Uterus (tissue), 2 donors: ENCODE measurements around the gene MTMR6.

Experiments
- POLR2A ChIP-seq, 2 donors: fragments of 450-650 bp; IDR thresholded peaks; one replicate each; pipeline ENCODE4 v1.6.1; 2016; ENCODE audit warnings: antibody characterized with exemption in 2 of 2, mild to moderate bottlenecking in 1 of 2, moderate library complexity in 1 of 2
- TF ChIP-seq, protein P1 (sequence below), 4 experiments: fragments of 200-600 bp in 2 of 4; fragments of 450-650 bp in 2 of 4; sonication (generic) in 2 of 4; IDR thresholded peaks; one replicate each; pipeline ENCODE4 v1.5.1; 2016 to 2019; ENCODE audit warnings: antibody characterized with exemption in 4 of 4, mild to moderate bottlenecking in 2 of 4, moderate library complexity in 1 of 4

DNA sequence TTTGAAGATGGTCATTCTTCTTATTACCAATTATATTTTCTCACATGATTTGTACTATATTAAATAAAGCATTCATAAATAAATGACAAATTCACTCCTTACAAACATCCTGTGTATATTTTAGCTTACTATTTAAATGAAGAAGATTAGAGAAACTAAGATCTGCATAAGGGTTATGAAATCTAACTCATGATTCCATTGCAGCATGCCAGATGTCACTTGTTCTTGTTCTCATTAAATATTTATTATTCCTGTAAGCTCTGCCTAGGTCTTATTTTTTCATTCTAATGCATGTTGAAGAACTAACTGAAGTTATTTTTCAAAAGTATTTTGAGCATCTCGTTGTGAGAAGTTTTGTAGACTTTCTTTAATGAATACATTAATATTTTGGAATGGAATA is 32.5 kb upstream of the MTMR6 start:
- TF ChIP-seq, protein P1, sequence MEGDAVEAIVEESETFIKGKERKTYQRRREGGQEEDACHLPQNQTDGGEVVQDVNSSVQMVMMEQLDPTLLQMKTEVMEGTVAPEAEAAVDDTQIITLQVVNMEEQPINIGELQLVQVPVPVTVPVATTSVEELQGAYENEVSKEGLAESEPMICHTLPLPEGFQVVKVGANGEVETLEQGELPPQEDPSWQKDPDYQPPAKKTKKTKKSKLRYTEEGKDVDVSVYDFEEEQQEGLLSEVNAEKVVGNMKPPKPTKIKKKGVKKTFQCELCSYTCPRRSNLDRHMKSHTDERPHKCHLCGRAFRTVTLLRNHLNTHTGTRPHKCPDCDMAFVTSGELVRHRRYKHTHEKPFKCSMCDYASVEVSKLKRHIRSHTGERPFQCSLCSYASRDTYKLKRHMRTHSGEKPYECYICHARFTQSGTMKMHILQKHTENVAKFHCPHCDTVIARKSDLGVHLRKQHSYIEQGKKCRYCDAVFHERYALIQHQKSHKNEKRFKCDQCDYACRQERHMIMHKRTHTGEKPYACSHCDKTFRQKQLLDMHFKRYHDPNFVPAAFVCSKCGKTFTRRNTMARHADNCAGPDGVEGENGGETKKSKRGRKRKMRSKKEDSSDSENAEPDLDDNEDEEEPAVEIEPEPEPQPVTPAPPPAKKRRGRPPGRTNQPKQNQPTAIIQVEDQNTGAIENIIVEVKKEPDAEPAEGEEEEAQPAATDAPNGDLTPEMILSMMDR (IDR thresholded peaks at IDR 0.05), result no peak
- TF ChIP-seq POLR2A (IDR thresholded peaks at IDR 0.05), result no peak
